GM12875 (cell line): Measurements from ENCODE around the gene TMEM150B.

Source experiments
- H3K4me3 ChIP-seq: one replicate; pipeline ENCODE4 v1.5.1; 2011; ENCODE audit warnings: low read depth, low read length, control low read depth
- TF ChIP-seq, protein P1 (sequence below): IDR thresholded peaks from 2 replicates; pipeline ENCODE4 v1.5.1; 2011; ENCODE audit warnings: low read depth, mild to moderate bottlenecking, control low read depth, inconsistent platforms, low read length, moderate library complexity, borderline replicate concordance; ENCODE audit not compliant: insufficient read depth

TMEM150B gene

DNA sequence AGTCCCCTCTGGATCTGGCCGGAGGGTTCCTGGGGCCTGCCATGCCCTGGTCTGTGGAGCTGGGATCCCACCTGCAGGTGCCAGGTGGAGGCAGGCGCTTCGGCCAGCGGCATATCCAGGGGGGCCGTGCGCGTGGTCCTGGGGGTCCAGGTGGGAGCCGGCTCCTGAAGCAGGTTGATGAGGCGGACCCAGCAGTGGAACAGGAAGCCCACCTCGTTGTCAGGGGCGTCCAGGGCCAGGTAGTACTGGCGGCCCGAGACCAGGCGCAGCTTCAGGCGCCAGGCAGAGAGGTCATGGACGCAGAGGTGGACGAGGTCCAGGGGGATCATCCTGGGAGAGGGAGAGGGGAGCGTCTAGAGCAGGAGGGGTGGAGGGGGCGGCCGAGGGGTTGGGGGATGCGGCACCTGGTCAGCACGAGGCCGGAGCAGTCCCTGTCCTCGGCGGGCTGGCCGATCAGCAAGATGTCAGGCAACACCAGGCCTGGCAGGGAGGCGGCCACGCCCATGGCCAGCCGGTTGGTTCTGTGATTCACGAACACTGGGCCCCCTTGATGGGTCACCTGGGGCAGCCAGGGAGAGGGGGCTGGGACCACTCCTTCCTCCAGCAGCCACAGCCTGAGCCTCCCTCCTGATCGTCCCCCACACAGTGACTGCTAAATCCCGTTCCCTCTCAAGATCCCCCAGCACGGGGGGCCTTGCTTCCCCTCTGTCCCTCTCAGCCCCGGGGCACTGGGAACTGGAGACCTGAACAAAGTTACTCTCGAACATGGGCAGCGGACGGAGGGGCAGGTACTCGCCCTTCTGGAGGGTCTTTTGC, 37.2 kb upstream of the TMEM150B start:
- H3K4me3 ChIP-seq = no peak overlapping the region
- TF ChIP-seq, protein P1, sequence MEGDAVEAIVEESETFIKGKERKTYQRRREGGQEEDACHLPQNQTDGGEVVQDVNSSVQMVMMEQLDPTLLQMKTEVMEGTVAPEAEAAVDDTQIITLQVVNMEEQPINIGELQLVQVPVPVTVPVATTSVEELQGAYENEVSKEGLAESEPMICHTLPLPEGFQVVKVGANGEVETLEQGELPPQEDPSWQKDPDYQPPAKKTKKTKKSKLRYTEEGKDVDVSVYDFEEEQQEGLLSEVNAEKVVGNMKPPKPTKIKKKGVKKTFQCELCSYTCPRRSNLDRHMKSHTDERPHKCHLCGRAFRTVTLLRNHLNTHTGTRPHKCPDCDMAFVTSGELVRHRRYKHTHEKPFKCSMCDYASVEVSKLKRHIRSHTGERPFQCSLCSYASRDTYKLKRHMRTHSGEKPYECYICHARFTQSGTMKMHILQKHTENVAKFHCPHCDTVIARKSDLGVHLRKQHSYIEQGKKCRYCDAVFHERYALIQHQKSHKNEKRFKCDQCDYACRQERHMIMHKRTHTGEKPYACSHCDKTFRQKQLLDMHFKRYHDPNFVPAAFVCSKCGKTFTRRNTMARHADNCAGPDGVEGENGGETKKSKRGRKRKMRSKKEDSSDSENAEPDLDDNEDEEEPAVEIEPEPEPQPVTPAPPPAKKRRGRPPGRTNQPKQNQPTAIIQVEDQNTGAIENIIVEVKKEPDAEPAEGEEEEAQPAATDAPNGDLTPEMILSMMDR = no peak

DNA sequence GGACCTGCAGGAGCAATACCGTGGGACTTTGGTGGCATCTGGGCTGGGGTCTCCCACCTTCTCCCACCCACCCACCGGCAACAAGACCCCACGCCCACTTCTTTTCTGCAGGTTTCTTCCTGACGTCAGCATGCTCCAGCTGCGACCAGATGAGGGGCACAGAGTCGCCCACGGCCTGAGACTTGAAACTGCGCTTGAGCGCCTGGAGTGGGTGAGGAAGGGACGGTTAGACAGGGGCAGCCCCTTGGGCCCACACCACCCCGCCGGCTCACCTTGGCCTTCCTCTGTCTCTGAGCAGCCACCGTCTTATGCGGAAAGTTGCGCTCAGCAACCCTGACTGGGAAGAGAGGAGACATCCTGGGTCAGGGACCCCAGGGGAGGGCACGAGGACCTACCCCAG, 35.8 kb upstream of the TMEM150B start:
- TF ChIP-seq, protein P1 = no peak
- no peak overlapping the region for H3K4me3 ChIP-seq

- H3K4me3 ChIP-seq = no peak overlapping the region
- TF ChIP-seq, protein P1 = no peak
These were observed 34.1 kb upstream of the TMEM150B start for GRCh38 chr19:55358943-55359908.

DNA sequence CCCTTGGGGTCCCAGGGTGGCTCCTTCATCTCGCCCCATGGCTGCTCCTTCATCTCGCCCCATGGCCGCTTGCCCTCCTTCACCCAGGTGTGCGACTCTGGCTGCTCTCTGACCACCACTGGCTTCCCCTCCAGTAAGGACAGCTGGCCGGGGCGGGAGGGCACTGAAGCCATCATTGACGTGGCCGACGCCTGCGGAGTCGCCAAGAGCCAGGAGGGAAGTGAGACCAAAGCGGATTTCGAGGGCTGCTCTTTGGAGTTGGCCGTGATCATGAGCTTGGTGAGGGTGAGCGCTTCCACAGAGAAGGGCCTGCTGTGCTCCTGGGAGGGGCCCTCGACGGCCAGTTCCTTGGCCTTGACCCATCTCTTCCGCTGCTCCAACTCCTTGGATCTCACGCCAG, 33.4 kb upstream of the TMEM150B start:
- TF ChIP-seq, protein P1 = no peak
- no peak overlapping the region for H3K4me3 ChIP-seq

- H3K4me3 ChIP-seq = no peak overlapping the region
- TF ChIP-seq, protein P1 = no peak
These were observed 30.2 kb upstream of the TMEM150B start for GRCh38 chr19:55355213-55355821.

DNA sequence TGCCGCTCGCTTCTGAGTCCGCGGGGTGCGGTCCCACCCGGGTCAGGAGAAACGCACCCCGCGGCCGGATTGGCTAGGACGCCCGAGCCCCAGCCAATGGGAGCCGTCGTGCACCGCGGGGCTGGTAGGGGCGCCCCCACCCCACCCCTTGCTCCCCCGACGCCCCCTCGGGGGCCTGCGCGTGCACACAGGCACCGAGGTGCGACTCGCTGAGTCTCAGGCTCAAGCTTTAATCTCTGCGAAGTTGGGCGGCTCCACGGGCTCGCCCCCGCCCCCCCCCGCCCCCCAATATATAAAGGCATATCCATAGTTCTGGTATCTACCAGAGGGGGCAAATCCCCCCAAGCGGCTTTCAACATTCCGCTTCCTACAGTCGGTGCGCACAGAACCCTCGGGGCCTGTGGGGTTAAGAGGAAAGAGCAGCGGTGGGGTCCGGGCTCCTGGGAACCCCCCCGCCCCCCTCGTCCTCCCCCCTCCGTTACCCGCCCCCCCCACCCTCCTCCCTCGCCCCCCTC, 29.6 kb upstream of the TMEM150B start, which contains the start of gene COX6B2:
COX6B2 (minus strand) TSS at position 22 of the 515 bp plus-strand sequence. CDS start 198 bp downstream, outside the sequence.
- no peak within 1 kb of the TSS for H3K4me3 ChIP-seq
- TF ChIP-seq, protein P1 = no peak
